Stimulated activated CD4-positive, alpha-beta T cell treated with anti-CD3 and anti-CD28 coated beads, Interleukin-4, amount 100 ng/mL, for 4 hours (primary cell): Measurements from ENCODE around the gene CIAO2A.

Experiments used
- DNase-seq, 2 experiments: peaks; one replicate each; pipeline ENCODE4 v3.0.0-alpha.2; 2020

CIAO2A gene

DNA sequence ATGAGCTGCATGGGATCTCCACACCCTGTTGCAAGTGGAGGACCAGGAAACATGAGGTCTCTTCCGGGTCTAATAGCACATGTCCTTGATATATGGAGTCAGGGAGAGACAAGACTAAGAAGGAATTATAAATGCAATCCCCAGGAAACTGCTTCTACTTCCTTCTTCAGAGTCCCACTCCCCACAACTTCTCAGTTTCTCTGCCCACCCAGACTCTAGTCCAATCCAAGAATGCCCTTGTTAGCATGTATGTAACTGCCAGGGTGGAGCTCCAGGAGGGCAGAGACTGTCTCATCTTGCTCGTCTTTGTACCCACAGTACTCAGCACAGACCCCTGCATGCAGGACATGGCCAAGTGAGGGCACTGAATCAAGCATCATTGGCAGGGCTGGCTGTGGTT lies 55.7 kb downstream of the CIAO2A start:
- no peak for DNase-seq

DNA sequence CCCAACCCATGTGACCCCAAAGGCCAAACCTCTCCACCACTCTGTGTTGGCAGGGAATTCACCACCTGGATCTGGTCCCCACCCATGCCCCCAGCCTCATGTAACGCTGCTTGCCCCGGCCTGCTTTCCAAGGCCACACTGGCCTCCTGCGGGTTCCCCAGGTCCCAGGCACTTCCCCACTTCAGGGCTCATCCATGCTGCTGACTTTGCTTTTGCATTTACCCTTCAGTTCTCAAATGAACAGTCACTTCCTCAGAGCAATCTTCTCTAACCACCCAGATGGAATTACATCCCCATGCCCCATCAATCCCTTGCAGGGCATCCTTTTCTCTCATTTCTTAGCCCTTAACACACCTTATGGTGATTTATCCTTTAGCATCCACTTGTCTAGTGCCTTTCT lies 56.5 kb downstream of the CIAO2A start:
- DNase-seq, result no peak

GRCh38 chr15:64035525-64035924 lies 58.1 kb downstream of the CIAO2A start:
- DNase-seq, result no peak

DNA sequence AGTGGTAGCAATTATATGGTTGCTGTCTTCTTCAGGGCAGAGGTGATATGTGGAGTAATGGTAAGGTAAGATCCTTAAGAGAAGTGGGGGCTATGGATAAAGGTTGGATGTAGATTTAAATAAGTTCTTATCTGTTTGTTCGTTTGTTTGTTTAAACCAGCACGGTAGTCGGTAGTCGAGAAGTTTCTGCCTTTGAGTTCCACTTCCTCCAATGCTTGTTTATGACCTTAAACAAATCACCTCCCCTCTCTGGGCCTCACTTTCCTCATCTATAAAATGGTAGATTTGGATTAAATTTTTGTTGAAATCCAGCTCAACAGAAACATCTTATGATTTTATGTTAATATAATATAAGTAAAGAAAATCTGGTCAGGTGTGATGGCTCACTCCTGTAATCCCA lies 59.1 kb downstream of the CIAO2A start:
- no peak for DNase-seq

DNA sequence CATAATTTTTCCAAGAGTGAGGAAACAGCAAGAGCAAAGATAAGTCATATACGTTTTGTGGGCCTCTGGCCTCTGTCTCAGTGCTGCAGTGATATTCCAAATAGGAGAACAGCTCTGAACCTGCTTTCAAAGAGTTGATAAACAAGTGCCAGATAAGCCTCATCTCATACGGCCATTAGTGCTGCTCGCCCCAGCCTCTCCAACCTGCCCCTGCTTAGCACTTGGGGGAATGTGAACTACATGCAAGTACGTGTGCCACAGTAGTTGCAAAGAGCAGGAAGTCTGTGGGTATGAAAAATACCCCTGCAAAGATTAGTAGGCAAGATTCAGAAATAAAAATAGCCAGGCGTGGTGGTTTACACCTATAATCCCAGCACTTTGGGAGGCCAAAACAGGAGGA lies 61.3 kb downstream of the CIAO2A start:
- DNase-seq, result no peak

DNA sequence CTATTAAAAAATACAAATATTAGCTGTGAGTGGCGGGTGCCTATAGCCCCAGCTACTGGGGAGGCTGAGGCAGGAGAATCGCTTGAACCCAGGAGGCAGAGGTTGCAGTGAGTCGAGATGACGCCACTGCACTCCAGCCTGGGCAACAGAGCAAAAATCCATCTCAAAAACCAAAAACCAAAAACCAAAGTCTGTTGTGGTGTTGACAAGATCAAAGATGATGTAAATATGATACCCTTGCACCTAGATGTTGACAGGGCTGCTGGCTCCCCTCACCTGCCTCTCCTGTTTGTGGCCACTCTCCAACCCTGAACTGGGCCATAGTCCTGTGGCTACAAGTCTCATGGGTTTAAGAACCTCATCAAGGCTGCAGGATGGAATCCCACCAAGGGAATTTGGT lies 63.5 kb downstream of the CIAO2A start:
- no peak for DNase-seq

DNA sequence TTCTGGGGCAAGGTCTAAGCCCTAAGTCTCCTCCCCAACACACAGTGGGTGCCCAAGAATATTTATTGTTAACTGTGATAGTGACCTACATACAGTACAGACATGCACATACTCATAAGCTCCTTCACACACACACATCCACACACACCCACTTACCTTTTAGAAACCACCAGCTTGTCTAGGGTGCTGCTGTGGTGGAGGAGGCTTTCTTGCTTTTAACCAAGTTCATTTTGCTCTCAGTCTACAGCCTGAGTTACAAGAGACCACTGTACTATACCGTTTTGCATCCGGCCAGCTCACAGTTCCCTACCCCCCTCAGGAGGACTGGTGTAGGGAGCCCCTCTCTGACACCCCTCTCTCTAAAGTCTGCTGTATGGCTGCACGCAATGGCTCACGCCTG lies 64.0 kb downstream of the CIAO2A start:
- no peak for DNase-seq

- no peak for DNase-seq
Measured at GRCh38 chr15:64029110-64029509, 64.5 kb downstream of the CIAO2A start.

DNA sequence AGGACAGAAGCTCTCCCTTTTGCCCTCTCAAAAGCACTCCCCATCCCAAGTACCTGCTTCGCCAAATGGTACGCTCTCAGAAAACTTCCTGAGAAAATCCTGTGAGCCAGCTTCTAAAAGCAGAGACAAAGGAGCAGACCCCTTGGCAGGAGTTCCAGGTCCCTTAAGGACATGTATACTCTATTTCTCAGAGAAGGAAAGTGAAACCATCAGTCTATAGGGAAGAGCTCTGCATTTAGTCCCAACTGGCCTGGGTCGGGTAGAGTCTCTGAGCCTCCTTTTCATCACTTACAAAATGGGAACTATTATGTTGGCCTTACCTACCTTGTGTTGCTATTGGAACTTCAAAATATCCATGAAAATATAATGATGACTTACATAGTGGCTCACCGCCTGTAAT lies 67.0 kb downstream of the CIAO2A start:
- DNase-seq, result no peak

DNA sequence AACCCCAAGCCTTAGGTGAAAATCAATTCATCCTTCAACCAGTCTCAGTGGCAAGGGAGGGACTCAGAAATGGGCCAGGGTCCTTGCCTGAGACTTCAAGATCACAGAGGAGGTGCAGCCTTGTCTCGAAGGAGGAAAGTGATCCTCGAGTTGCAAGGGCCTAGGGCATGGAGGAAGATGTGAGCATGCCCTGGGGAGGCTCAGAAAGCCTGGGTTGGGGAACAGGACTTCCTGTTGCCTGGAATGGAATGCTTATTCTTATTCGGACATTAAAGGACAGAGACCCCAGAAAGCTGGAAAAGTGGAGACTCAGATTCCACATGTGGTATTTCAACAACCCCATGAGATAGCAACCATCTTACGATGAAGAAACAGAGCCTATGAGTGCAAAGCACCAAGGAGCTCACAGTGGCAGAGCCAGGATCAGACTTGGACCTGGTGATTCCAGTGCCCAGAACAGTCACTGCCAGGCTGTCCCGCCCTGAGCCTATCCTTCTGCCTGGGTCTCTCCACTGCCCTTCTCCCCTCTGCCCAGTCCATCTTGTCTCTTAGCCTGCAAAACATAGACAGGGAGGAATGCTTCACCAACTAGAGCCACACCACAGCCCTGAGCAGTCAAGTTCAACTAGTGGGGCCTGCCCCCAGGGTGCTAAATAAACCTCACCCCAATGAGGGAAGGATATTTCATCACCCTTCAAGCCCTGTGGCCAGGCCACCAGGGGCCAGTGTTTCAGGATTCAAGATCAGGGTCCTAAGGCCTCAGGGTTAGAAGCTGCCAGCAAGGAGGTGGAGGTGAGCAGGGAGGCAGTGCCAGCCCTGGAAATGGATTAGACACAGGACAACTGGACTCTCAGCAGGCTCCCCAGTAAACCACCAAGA lies 69.2 kb downstream of the CIAO2A start:
- DNase-seq, result no peak

DNA sequence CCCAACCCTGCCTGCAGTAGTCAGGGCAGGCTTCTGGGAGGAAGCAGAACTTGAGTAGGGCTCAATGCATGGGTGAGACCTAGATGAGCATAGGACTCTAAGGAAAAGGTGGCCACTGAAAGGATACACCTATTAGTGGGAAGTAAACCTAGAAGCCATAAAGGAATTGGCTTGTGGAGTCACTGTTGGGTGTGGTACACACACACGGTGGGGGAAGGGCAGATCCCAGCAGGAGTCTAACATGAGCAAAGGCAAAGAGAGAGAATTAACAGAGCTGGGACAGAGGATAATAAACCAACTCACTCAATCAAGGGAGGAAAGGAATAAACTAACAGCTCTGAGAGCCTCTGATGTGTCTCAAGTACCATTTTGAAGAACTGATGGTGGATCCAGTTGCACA lies 70.4 kb downstream of the CIAO2A start:
- DNase-seq, result no peak

- DNase-seq, result no peak
Measured at GRCh38 chr15:64022571-64022970, 71.1 kb downstream of the CIAO2A start.
